Kasumi-1 (cell line): ENCODE measurements around the gene ZC3H18.

Experiments used
- DNase-seq, 2 experiments: peaks; one replicate each; lab custom pipeline; 2025; lab: John Stamatoyannopoulos, UW

ZC3H18 gene

DNA sequence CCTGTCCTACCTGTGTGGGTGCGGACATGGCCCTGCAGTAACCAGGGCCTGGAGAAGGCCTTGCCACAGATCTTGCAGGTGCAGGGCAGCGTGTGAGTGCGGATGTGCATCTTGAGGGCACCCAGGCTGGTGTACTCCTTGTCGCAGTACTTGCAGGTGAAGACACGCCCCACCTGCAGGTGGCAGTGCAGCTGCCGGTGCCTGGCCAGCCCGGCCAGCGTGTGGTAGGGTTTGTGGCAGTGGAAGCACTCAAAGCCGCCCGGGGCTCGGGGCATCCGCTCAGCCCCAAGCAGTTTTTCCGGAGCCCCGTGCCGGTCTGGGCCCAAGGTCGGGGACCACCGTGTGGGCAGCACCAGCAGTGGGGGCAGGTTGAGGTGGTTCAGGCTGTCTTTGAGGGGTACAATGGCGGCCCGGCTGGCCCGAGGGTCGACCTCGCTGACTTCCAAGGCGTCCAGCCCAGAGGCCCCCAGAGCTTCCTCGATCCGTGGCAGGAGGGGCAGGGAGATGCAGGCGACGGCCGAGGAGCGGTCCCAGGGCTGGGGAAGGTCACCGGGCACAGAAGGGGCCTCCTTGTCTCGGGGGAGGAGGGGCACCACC lies 111.0 kb downstream of the ZC3H18 start:
- no peak for DNase-seq
